ENCODE measurements around the gene FNDC11.

The FNDC11 gene

GRCh38 chr20:63546256-63546955 is 7.6 kb upstream of the FNDC11 start:
- Histone ChIP-seq H3K4me2 (no peak overlapping the region), H2AFZ (ENCODE audit: low read depth) (no peak overlapping the region), H4K20me1 (ENCODE audit: insufficient read depth) (no peaks in the 10 kb centered on the region), H3K36me3 (ENCODE audit: insufficient read depth) (no peaks in the 10 kb centered on the region), H3K9ac (no peak overlapping the region), H3K27ac (no peak overlapping the region), H3K4me1 (ENCODE audit: low read depth, poor library complexity, severe bottlenecking) (no peaks in the 10 kb centered on the region), H3K4me3 (IDR thresholded peaks at IDR 0.05; ENCODE audit: insufficient read depth, low read depth, low read length) (no peak overlapping the region), H3K27me3 (ENCODE audit: insufficient read depth, low read depth) (peaks cover 95% of the 10 kb centered on the region), H3K79me2 (ENCODE audit: insufficient read depth, low read depth) (no peaks in the 10 kb centered on the region)
- TF ChIP-seq, protein P1, sequence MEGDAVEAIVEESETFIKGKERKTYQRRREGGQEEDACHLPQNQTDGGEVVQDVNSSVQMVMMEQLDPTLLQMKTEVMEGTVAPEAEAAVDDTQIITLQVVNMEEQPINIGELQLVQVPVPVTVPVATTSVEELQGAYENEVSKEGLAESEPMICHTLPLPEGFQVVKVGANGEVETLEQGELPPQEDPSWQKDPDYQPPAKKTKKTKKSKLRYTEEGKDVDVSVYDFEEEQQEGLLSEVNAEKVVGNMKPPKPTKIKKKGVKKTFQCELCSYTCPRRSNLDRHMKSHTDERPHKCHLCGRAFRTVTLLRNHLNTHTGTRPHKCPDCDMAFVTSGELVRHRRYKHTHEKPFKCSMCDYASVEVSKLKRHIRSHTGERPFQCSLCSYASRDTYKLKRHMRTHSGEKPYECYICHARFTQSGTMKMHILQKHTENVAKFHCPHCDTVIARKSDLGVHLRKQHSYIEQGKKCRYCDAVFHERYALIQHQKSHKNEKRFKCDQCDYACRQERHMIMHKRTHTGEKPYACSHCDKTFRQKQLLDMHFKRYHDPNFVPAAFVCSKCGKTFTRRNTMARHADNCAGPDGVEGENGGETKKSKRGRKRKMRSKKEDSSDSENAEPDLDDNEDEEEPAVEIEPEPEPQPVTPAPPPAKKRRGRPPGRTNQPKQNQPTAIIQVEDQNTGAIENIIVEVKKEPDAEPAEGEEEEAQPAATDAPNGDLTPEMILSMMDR (conservative IDR thresholded peaks at IDR 0.05; ENCODE audit: low read depth, low read length): no peak

DNA sequence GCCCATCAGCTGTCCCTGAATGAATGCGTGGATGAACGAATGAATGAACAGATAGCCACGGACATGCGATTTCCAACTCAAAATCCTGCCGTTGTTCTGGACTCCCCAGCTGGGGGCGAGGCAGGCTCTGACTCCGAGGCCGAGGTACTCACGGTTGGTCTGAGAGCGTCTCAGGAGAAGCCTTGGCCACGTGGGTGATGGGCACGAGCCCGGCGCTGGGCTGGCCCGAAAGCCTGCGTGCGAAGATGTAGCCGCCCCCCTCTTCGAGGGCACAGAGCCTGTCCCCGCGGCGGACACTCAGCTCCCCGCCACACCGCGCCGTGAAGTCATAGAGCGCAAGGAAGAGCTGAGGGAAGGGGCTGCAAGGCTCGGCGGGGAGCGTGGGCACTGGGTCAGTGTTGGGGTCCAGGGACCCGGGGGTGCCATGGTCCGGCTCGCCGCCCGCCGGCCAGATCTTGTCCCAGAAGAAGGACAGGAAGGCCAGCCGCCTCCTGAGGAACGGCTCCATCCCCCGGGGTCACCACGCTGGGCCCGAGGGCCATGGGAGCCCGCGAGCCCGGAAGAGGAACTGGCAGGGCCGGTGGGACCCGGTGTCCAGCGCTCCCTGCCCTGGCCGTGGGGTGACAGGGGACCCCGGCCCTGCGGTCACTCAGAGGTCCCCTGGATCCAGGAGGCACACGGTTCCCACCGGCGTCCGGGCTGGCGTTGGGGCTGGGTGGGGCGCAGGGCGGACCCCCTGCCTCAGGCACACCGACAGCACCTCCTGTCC is 6.8 kb upstream of the FNDC11 start:
- Histone ChIP-seq H3K9ac (no peak overlapping the region), H3K36me3 (ENCODE audit: insufficient read depth) (no peaks in the 10 kb centered on the region), H3K4me1 (ENCODE audit: low read depth, poor library complexity, severe bottlenecking) (no peaks in the 10 kb centered on the region), H4K20me1 (ENCODE audit: insufficient read depth) (no peaks in the 10 kb centered on the region), H3K79me2 (ENCODE audit: insufficient read depth, low read depth) (no peaks in the 10 kb centered on the region), H2AFZ (ENCODE audit: low read depth) (no peak overlapping the region), H3K27ac (no peak overlapping the region), H3K4me3 (IDR thresholded peaks at IDR 0.05; ENCODE audit: insufficient read depth, low read depth, low read length) (no peak overlapping the region), H3K27me3 (ENCODE audit: insufficient read depth, low read depth) (peaks cover 93% of the 10 kb centered on the region), H3K4me2 (no peak overlapping the region)
- TF ChIP-seq, protein P1 (conservative IDR thresholded peaks at IDR 0.05; ENCODE audit: low read depth, low read length): no peak

- Histone ChIP-seq H3K79me2 (ENCODE audit: insufficient read depth, low read depth) (no peaks in the 10 kb centered on the region), H3K4me1 (ENCODE audit: low read depth, poor library complexity, severe bottlenecking) (peaks cover 6% of the 10 kb centered on the region), H3K27ac (no peak within 1 kb of the TSS), H3K4me2 (no peak within 1 kb of the TSS), H2AFZ (ENCODE audit: low read depth) (no peak within 1 kb of the TSS), H3K27me3 (ENCODE audit: insufficient read depth, low read depth) (peaks cover 94% of the 10 kb centered on the region), H3K9ac (no peak within 1 kb of the TSS), H3K4me3 (IDR thresholded peaks at IDR 0.05; ENCODE audit: insufficient read depth, low read depth, low read length) (no peak within 1 kb of the TSS), H4K20me1 (ENCODE audit: insufficient read depth) (no peaks in the 10 kb centered on the region), H3K36me3 (ENCODE audit: insufficient read depth) (no peaks in the 10 kb centered on the region)
- TF ChIP-seq, protein P1 (conservative IDR thresholded peaks at IDR 0.05; ENCODE audit: low read depth, low read length): no peak
Measured at GRCh38 chr20:63547725-63548480, 6.1 kb upstream of the FNDC11 start, which contains the start of gene SRMS. SRMS (minus strand) TSS chr20:63547749; CDS start chr20:63547463, 286 bp downstream.

- Histone ChIP-seq H3K27ac (no peak overlapping the region), H3K9ac (no peak overlapping the region), H3K27me3 (ENCODE audit: insufficient read depth, low read depth) (peaks cover 91% of the 10 kb centered on the region), H3K79me2 (ENCODE audit: insufficient read depth, low read depth) (no peaks in the 10 kb centered on the region), H3K36me3 (ENCODE audit: insufficient read depth) (no peaks in the 10 kb centered on the region), H2AFZ (ENCODE audit: low read depth) (no peak overlapping the region), H3K4me2 (no peak overlapping the region), H4K20me1 (ENCODE audit: insufficient read depth) (no peaks in the 10 kb centered on the region), H3K4me1 (ENCODE audit: low read depth, poor library complexity, severe bottlenecking) (peaks cover 11% of the 10 kb centered on the region), H3K4me3 (IDR thresholded peaks at IDR 0.05; ENCODE audit: insufficient read depth, low read depth, low read length) (no peak overlapping the region)
- TF ChIP-seq, protein P1 (conservative IDR thresholded peaks at IDR 0.05; ENCODE audit: low read depth, low read length): no peak
Measured at GRCh38 chr20:63548542-63548941, 5.4 kb upstream of the FNDC11 start.
